ENCODE measurements around the gene LZTS2. TPM values are rescaled to one million over a fixed set of nuclear protein-coding genes. Genes with fewer than 3 reads are reported as not detected.

LZTS2 gene
- total RNA-seq, 1 experiment from 2014 or later = 93.0 TPM

DNA sequence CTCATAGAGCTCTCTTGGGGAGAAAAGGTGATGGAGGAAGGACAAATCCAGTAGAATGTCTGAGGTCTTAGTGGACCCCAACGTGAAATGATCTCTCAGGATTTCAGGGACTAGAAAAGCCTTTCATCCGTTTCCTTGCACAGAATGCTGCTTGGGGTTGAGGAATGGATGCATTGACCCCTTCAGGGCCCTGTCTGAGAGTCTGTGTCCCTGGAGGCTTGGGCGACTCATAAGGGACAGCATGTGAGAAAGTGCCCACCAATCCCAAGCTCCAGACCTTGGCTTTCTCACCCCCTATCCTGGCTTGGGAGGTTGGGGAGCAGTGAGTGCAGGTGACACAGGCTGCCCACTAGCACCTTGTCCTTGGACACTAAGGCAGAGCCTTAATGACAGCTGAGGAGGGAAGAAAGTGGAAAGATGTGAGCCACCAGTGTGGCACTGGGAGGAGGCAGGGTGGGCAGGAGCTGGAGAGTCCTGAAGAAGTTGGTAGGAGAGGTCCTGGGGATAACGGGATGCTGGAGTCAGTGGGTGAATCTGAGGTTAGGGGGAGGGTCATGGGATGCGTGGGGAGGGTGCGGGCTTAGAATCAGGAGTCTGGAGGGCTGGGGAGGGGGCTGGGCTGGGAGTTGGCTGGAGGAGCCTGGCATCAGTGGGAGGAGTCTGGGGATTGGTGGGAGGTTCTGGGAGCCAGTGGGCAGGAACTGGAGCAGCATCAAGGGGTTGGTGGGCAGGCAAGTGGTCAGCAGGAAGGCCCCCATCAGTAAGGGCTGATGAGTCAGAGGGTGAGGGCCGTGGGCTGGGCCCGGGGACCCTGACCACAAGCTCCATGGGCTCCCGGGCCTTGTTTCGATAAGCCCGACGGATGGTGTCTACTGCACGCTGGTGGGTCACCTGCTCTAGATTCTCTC lies 8.6 kb downstream of the LZTS2 start:
- no TSS peak for BruUV-seq (replicated peaks)
- CTCF ChIA-PET = interaction anchor here (0.6 to 6.6 kb wide), 6 partner anchors 7 to 60 kb away, joined by 3 to 118 read pairs (median 4); partner anchors contain the start of gene LZTS2
- POLR2A ChIA-PET = interaction anchor here (1.3 kb wide), 1 partner anchor 10 kb away, joined by 5 read pairs; no protein-coding TSS in a partner anchor

DNA sequence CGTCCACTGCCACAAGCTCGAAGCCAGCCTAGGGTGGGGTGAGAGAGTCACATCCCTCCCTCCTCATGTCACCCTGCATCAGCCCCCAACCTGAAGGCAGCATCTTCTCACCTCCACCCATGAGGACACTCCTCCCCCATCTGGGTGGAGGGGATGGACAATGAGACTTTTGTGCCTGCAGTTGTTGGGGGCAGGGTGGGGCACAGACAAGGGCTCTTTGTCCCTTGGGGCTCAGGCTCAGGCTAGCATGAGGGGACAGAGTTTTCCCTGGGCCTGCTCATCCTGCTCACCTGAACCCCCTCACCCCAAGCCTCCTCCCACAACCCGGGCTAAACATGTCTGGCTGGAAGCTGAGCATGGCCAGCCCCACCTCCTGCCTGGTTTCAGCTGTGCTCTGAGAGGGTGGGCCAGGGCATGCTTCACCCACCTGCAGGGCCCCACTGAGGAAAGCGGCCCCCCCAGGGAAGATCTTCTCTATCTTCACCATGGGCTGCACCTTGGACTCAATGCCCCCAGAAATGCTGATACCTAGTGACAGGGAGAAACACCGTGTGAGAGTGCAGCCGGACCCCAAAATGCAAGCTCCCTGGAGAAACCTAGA lies 9.3 kb downstream of the LZTS2 start:
- ATAC-seq = no peak
- no peaks in the 10 kb centered on the region for H3K27me3 ChIP-seq (ENCODE audit: insufficient read depth, low read length)
- H3K4me2 ChIP-seq (ENCODE audit: low read length) = peak overlapping the region; percentile 43
- intact Hi-C loops (cut with micrococcal nuclease) = no loop called here
- H3K27ac ChIP-seq (ENCODE audit: low read depth, low read length) = peak overlapping the region; percentile 28; the same call in 1 of the 2 replicates
- TF ChIP-seq FOSL1 (IDR thresholded peaks at IDR 0.05; ENCODE audit: low read depth) = no peak
- no peak for TF ChIP-seq CEBPB (IDR thresholded peaks at IDR 0.05; ENCODE audit: low read depth)
- no peak for TF ChIP-seq EGR1 (IDR thresholded peaks at IDR 0.05; ENCODE audit: low read depth)
- TF ChIP-seq ZNF274 (IDR thresholded peaks at IDR 0.05; ENCODE audit: low read depth, low read length) = no peak
- TF ChIP-seq CTCF (IDR thresholded peaks at IDR 0.05 in 2 of 3, conservative IDR thresholded peaks at IDR 0.05 in 1 of 3; ENCODE audit: borderline replicate concordance in 1 of 3, insufficient read depth in 1 of 3, low read depth in 2 of 3, low read length in 2 of 3) = no peak
- TF ChIP-seq POLR2A (IDR thresholded peaks at IDR 0.05; ENCODE audit: borderline replicate concordance, extremely low read depth, insufficient read depth, insufficient read length) = no peak
- no peak for TF ChIP-seq RAD21 (IDR thresholded peaks at IDR 0.05; ENCODE audit: low read depth)
- TF ChIP-seq ELF1 (IDR thresholded peaks at IDR 0.05; ENCODE audit: borderline replicate concordance, low read depth) = no peak
- TF ChIP-seq, protein P1, sequence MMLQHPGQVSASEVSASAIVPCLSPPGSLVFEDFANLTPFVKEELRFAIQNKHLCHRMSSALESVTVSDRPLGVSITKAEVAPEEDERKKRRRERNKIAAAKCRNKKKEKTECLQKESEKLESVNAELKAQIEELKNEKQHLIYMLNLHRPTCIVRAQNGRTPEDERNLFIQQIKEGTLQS (IDR thresholded peaks at IDR 0.05) = no peak
- no peak for TF ChIP-seq EZH2 (IDR thresholded peaks at IDR 0.05)
- TF ChIP-seq TCF7L2 (IDR thresholded peaks at IDR 0.05; ENCODE audit: borderline replicate concordance, extremely low read depth, insufficient read depth, insufficient read length) = no peak
- TF ChIP-seq EZH2phosphoT487 (IDR thresholded peaks at IDR 0.05; ENCODE audit: borderline replicate concordance) = no peak
- TF ChIP-seq CBX3 (IDR thresholded peaks at IDR 0.05; ENCODE audit: low read depth) = no peak
- TF ChIP-seq ZFX (IDR thresholded peaks at IDR 0.05) = no peak
- no peak for TF ChIP-seq POLR2AphosphoS5 (IDR thresholded peaks at IDR 0.05; ENCODE audit: low read depth, low read length)
- no TSS peak for BruUV-seq (replicated peaks)
- H3K9me3 ChIP-seq (ENCODE audit: control insufficient read depth in 1 of 2, insufficient read depth in 1 of 2, low read depth in 1 of 2, low read length in 2 of 2) = no peaks in the 10 kb centered on the region
- H3K79me2 ChIP-seq (ENCODE audit: insufficient read depth, low read length) = no peaks in the 10 kb centered on the region
- no peak overlapping the region for H3K4me3 ChIP-seq (replicated peaks in 1 of 2; ENCODE audit: low read depth in 1 of 2, low read length in 2 of 2)
- no peak overlapping the region; the same call in 1 of the 2 replicates for H3K9ac ChIP-seq (ENCODE audit: low read length)
- H3K4me1 ChIP-seq (ENCODE audit: control insufficient read depth in 1 of 2, insufficient read depth in 2 of 2, low read length in 2 of 2) = peaks cover 25 to 53% of the 10 kb centered on the region in 2 experiments
- peaks cover 7 to 10% of the 10 kb centered on the region in 2 experiments; a peak in 3 of 4 replicates for H3K36me3 ChIP-seq (ENCODE audit: control insufficient read depth in 1 of 2, insufficient read depth in 2 of 2, low read length in 2 of 2)
- no peaks in the 10 kb centered on the region for H3K9me2 ChIP-seq (ENCODE audit: insufficient read depth)
- CTCF ChIA-PET = interaction anchor here (1.1 to 6.6 kb wide), 3 partner anchors 9 to 54 kb away, joined by 3 to 118 read pairs (median 14); partner anchors contain the start of gene LZTS2
- no peaks in the 10 kb centered on the region for H4K20me1 ChIP-seq (ENCODE audit: insufficient read depth)
- RAD21 ChIA-PET (ENCODE audit: low non-redundant PET in 1 of 2, low total read pairs in 2 of 2, uncharacterized antibody in 2 of 2, unreplicated experiment in 2 of 2) = no interaction called here
- no peak for DNase-seq (ENCODE audit: low read depth, low spot score)
- no peak overlapping the region for H2AFZ ChIP-seq (ENCODE audit: low read depth, low read length, poor library complexity, severe bottlenecking)
- POLR2A ChIA-PET = interaction anchor here (1.3 to 1.6 kb wide), 2 partner anchors 11 kb away, joined by 5 to 6 read pairs; no protein-coding TSS in a partner anchor

More for the DNA sequence above, 8.6 kb downstream of the LZTS2 start:
- H3K27ac ChIP-seq (ENCODE audit: low read depth, low read length) = no peak overlapping the region; the same call in 1 of the 2 replicates
- RAD21 ChIA-PET (ENCODE audit: low non-redundant PET in 1 of 2, low total read pairs in 2 of 2, uncharacterized antibody in 2 of 2, unreplicated experiment in 2 of 2) = no interaction called here
- no peak for ATAC-seq
- no peak overlapping the region; the same call in 1 of the 2 replicates for H3K9ac ChIP-seq (ENCODE audit: low read length)
- H3K4me1 ChIP-seq (ENCODE audit: control insufficient read depth in 1 of 2, insufficient read depth in 2 of 2, low read length in 2 of 2) = peaks cover 19 to 46% of the 10 kb centered on the region in 2 experiments
- H3K27me3 ChIP-seq (ENCODE audit: insufficient read depth, low read length) = no peaks in the 10 kb centered on the region
- H3K36me3 ChIP-seq (ENCODE audit: control insufficient read depth in 1 of 2, insufficient read depth in 2 of 2, low read length in 2 of 2) = peaks cover 10 to 15% of the 10 kb centered on the region in 2 experiments; a peak in 3 of 4 replicates
- no peaks in the 10 kb centered on the region for H3K9me2 ChIP-seq (ENCODE audit: insufficient read depth)
- TF ChIP-seq POLR2AphosphoS5 (IDR thresholded peaks at IDR 0.05; ENCODE audit: low read depth, low read length) (peak; percentile 36; the same call in 1 of the 2 replicates), JUND (IDR thresholded peaks at IDR 0.05) (no peak)
- H3K4me3 ChIP-seq (replicated peaks in 1 of 2; ENCODE audit: low read depth in 1 of 2, low read length in 2 of 2) = no peak overlapping the region
- H2AFZ ChIP-seq (ENCODE audit: low read depth, low read length, poor library complexity, severe bottlenecking) = no peak overlapping the region
- no peak for DNase-seq (ENCODE audit: low read depth, low spot score)
- peaks cover 3% of the 10 kb centered on the region; the same call in 1 of the 2 replicates for H3K79me2 ChIP-seq (ENCODE audit: insufficient read depth, low read length)
- H4K20me1 ChIP-seq (ENCODE audit: insufficient read depth) = no peaks in the 10 kb centered on the region
- peak overlapping the region; percentile 43 for H3K4me2 ChIP-seq (ENCODE audit: low read length)
- intact Hi-C loops (cut with micrococcal nuclease) = no loop called here
- no peaks in the 10 kb centered on the region for H3K9me3 ChIP-seq (ENCODE audit: control insufficient read depth in 1 of 2, insufficient read depth in 1 of 2, low read depth in 1 of 2, low read length in 2 of 2)
